Stomach (tissue), 9 donors: ENCODE data around the gene ADIRF. TPM values are rescaled to one million over a fixed set of nuclear protein-coding genes. Genes with fewer than 3 reads are reported as not detected.
"Not testable (repeated sequence)": the region's sequence is repeated elsewhere in the genome, so short reads cannot be mapped to it uniquely, and the experiment has no call there.

Source experiments
- DNase-seq, 2 donors: peaks; one replicate each; pipeline versions ENCODE4 v3.0.0 to v3.0.0-alpha.2; 2013 to 2019
- H3K27ac ChIP-seq, 5 donors: fragments of 200-600 bp in 4 of 5; sonication (generic) in 4 of 5; one replicate each; pipeline ENCODE4 v1.5.1; 2013 to 2019; ENCODE audit warnings: mild to moderate bottlenecking in 1 of 5, moderate library complexity in 1 of 5
- H3K27me3 ChIP-seq, 3 donors: fragments of 200-600 bp; sonication (generic); one replicate each; pipeline ENCODE4 v1.5.1; 2017 to 2019; ENCODE audit warnings: mixed run types in 1 of 3
- H3K36me3 ChIP-seq, 4 donors: fragments of 200-600 bp; sonication (generic); 1 replicate in 3 of 4; 2 replicates in 1 of 4; pipeline ENCODE4 v1.5.1; 2016 to 2019
- H3K4me1 ChIP-seq, 4 donors: fragments of 200-600 bp; sonication (generic); one replicate each; pipeline ENCODE4 v1.5.1; 2016 to 2019
- H3K4me3 ChIP-seq, 4 donors: fragments of 200-600 bp; sonication (generic) in 3 of 4; one replicate each; pipeline ENCODE4 v1.5.1; 2016 to 2019; ENCODE audit warnings: mild to moderate bottlenecking in 1 of 4
- H3K9me3 ChIP-seq, 4 donors: fragments of 200-600 bp; sonication (generic); one replicate each; pipeline ENCODE4 v1.5.1; 2016 to 2019
- CTCF ChIP-seq, 7 experiments: fragments of 450-650 bp in 4 of 7; fragments of 200-600 bp in 3 of 7; sonication (generic) in 3 of 7; IDR thresholded peaks; one replicate each; pipeline ENCODE4 v1.5.1; 2016 to 2019; ENCODE audit warnings: antibody characterized with exemption in 7 of 7, control low read depth in 2 of 7, mild to moderate bottlenecking in 1 of 7
- EP300 ChIP-seq: sonication (generic); formaldehyde crosslinking; IDR thresholded peaks from one replicate; pipeline ENCODE4 v1.6.1; 2017; ENCODE audit warnings: antibody characterized with exemption
- POLR2A ChIP-seq, 4 donors: fragments of 450-650 bp; IDR thresholded peaks; one replicate each; pipeline ENCODE4 v1.6.1; 2016; ENCODE audit warnings: antibody characterized with exemption in 4 of 4, control low read depth in 2 of 4, mild to moderate bottlenecking in 1 of 4, moderate library complexity in 1 of 4
- POLR2AphosphoS5 ChIP-seq, 3 donors: sonication (generic); formaldehyde crosslinking; IDR thresholded peaks; one replicate each; pipeline ENCODE4 v1.6.1; 2016; ENCODE audit warnings: antibody characterized with exemption in 3 of 3
- WGBS, 5 donors: extraction: QIAGEN DNeasy Blood & Tissue Kit in 3 of 5; methylation state at CpG; one replicate each; pipeline versions ENCODE4 v1.1.5 to v1.1.7; 2013 to 2018; 5-methylcytosine and 5-hydroxymethylcytosine counted together
- intact Hi-C: fragments of 100-400 bp; cut with DNase I; formaldehyde crosslinking; loops from one replicate; pipeline ENCODE4 v1.15.1; 2023; ENCODE audit warnings: low total_unique reads
- polyA plus RNA-seq, 3 donors: library from polyadenylated mRNA; stranded (reverse); fragments of 200-250 nt; gene quantifications; one replicate each; pipeline ENCODE4 v1.2.3, GENCODE V29; 2013
- total RNA-seq, 5 donors: library from RNA; depleted of rRNA; stranded (reverse); fragments of >200 nt; gene quantifications; one replicate each; pipeline versions ENCODE4 v1.1.0 to v1.2.3, GENCODE V29; 2014 to 2016
- donor health status: healthy with polysubstance abuse.
- donor health status: Bipolar disorder and iron deficiency.
- donor health status: healthy.

Gene ADIRF
- total and polyA plus RNA-seq, 8 donors, result 1.2 to 249 (median 86.1) TPM

GRCh38 chr10:86931872-86932271 is 36.4 kb upstream of the ADIRF start:
- no peak for DNase-seq
- intact Hi-C loops, result no loop called here
- Histone ChIP-seq H3K27ac (peak overlapping the region in 3 of 5 donors; percentile 28 to 33 (median 30)), H3K4me1 (peaks cover 0 to 15% (median 6%) of the 10 kb centered on the region in 4 donors), H3K9me3 (no peaks in the 10 kb centered on the region), H3K27me3 (no peaks in the 10 kb centered on the region), H3K4me3 (no peak overlapping the region), H3K36me3 (peaks cover 8 to 38% (median 30%) of the 10 kb centered on the region in 4 donors)
- TF ChIP-seq POLR2A (IDR thresholded peaks at IDR 0.05) (no peak), EP300 (no peak), CTCF (IDR thresholded peaks at IDR 0.05) (no peak), POLR2AphosphoS5 (IDR thresholded peaks at IDR 0.05) (peak in 1 of 3 donors; percentile 48)
- WGBS, 5 donors, result 82 to 90% (median 84%) methylated on average over 1 of the region's 1 CpG

GRCh38 chr10:86932674-86933073 is 35.6 kb upstream of the ADIRF start:
- peaks cover 0 to 23% (median 10%) of the 10 kb centered on the region in 4 donors for H3K4me1 ChIP-seq
- H3K27ac ChIP-seq, result peak overlapping the region in 3 of 5 donors; percentile 28 to 33 (median 30)
- H3K36me3 ChIP-seq, result peaks cover 8 to 38% (median 30%) of the 10 kb centered on the region in 4 donors
- no peak overlapping the region for H3K4me3 ChIP-seq
- H3K9me3 ChIP-seq, result no peaks in the 10 kb centered on the region
- DNase-seq, result no peak
- H3K27me3 ChIP-seq, result no peaks in the 10 kb centered on the region
- WGBS, 5 donors, result 73 to 92% (median 85%) methylated on average over 2 of the region's 2 CpGs
- TF ChIP-seq POLR2A (IDR thresholded peaks at IDR 0.05), result no peak
- TF ChIP-seq POLR2AphosphoS5 (IDR thresholded peaks at IDR 0.05), result no peak
- no peak for TF ChIP-seq CTCF (IDR thresholded peaks at IDR 0.05)
- intact Hi-C loops, result no loop called here

GRCh38 chr10:86934162-86934711 is 34.0 kb upstream of the ADIRF start:
- H3K27ac ChIP-seq, intact Hi-C loops, H3K4me3 ChIP-seq, H3K27me3 ChIP-seq, H3K9me3 ChIP-seq, DNase-seq: not testable (repeated sequence)
- 65 to 83% (median 70%) methylated on average over 6 of the region's 6 CpGs for WGBS, 5 donors
- Histone ChIP-seq H3K4me1 (peaks cover 0 to 37% (median 17%) of the 10 kb centered on the region in 4 donors), H3K36me3 (peaks cover 8 to 30% (median 20%) of the 10 kb centered on the region in 4 donors)

- TF ChIP-seq CTCF (IDR thresholded peaks at IDR 0.05) (no peak), EP300 (no peak), POLR2A (IDR thresholded peaks at IDR 0.05) (no peak), POLR2AphosphoS5 (IDR thresholded peaks at IDR 0.05) (no peak)
- DNase-seq, result peak; percentile 29 to 56
- peaks cover 0 to 17% (median 4%) of the 10 kb centered on the region in 4 donors for H3K36me3 ChIP-seq
- 43 to 69% (median 55%) methylated on average over 12 to 13 of the region's 13 CpGs for WGBS, 5 donors
- peaks cover 0 to 35% (median 18%) of the 10 kb centered on the region in 4 donors for H3K4me1 ChIP-seq
- H3K27ac ChIP-seq, result peak overlapping the region in 2 of 5 donors; percentile 1 to 20
- no peaks in the 10 kb centered on the region for H3K9me3 ChIP-seq
- intact Hi-C loops, result no loop called here
- H3K27me3 ChIP-seq, result no peaks in the 10 kb centered on the region
- no peak overlapping the region for H3K4me3 ChIP-seq
Measured at GRCh38 chr10:86936661-86937501, 31.4 kb upstream of the ADIRF start.
